H1 (cell line): ENCODE data around the gene IL23A. TPM values are rescaled to one million over a fixed set of nuclear protein-coding genes. Genes with fewer than 3 reads are reported as not detected.

Experiments used
- JUN ChIP-seq: IDR thresholded peaks from 2 replicates; pipeline ENCODE4 v1.6.1; 2011; ENCODE audit warnings: low read depth, mild to moderate bottlenecking, improper control_type of control experiment, low read length
- POLR2A ChIP-seq, 2 experiments: IDR thresholded peaks; 1 replicate in 1 of 2; 2 replicates in 1 of 2; pipeline ENCODE4 v1.6.1; 2011; ENCODE audit warnings: low read depth in 2 of 2, low read length in 2 of 2, mild to moderate bottlenecking in 2 of 2; ENCODE audit errors: control extremely low read depth in 1 of 2
- SP4 ChIP-seq: IDR thresholded peaks from 2 replicates; pipeline ENCODE4 v1.6.1; 2012; ENCODE audit warnings: low read length, inconsistent platforms
- TBP ChIP-seq: IDR thresholded peaks from 2 replicates; pipeline ENCODE4 v1.6.1; 2011; ENCODE audit warnings: low read depth, low read length, improper control_type of control experiment
- polyA plus RNA-seq, 7 experiments: library from polyadenylated mRNA; depleted of rRNA in 3 of 7; stranded (reverse) in 5 of 7; unstranded in 2 of 7; fragments of >200 nt in 5 of 7; fragments of 200-250 nt in 2 of 7; gene quantifications; 1 replicate in 5 of 7; 2 replicates in 1 of 7; 4 replicates in 1 of 7; pipeline versions ENCODE4 v1.2.1 to v1.2.3, GENCODE V29; 2011 to 2013; ENCODE audit warnings: missing spikeins in 2 of 7, mixed read lengths in 2 of 7
- total RNA-seq: library from RNA; stranded (reverse); fragmentation: NEBNext Ultra II Directional; extraction: Animal tissue kit (Norgen Biotek cat#: 25700); gene quantifications from 2 replicates; pipeline ENCODE4 v1.2.1, GENCODE V29; 2021
- TF ChIP-seq, protein P1 (sequence below): IDR thresholded peaks from 2 replicates; pipeline ENCODE4 v1.6.1; 2011; ENCODE audit warnings: low read depth, mild to moderate bottlenecking, low read length; ENCODE audit not compliant: insufficient read depth

Gene IL23A
- total and polyA plus RNA-seq, 2 of the 8 experiments (the other 6 are each of a cell fraction or from before 2014, with no cell fraction given) = 2.3 to 3.6 TPM

GRCh38 chr12:56385873-56386272 is 47.2 kb downstream of the IL23A start (continued):
- TF ChIP-seq, protein P1, sequence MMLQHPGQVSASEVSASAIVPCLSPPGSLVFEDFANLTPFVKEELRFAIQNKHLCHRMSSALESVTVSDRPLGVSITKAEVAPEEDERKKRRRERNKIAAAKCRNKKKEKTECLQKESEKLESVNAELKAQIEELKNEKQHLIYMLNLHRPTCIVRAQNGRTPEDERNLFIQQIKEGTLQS = no peak
- no peak for TF ChIP-seq TBP
- TF ChIP-seq SP4 = no peak
- no peak for TF ChIP-seq JUN
- no peak for TF ChIP-seq POLR2A (IDR thresholded peaks at IDR 0.05; ENCODE audit: control extremely low read depth in 1 of 2, low read depth in 2 of 2, low read length in 2 of 2)
